Testis (tissue), 2 donors: Measurements from ENCODE around the gene SEC24D.

Source experiments
- CTCF ChIP-seq, 3 experiments: fragments of 450-650 bp in 2 of 3; fragments of 200-600 bp in 1 of 3; sonication (generic) in 1 of 3; IDR thresholded peaks; one replicate each; pipeline ENCODE4 v1.5.1; 2016 to 2019; ENCODE audit warnings: antibody characterized with exemption in 3 of 3, mild to moderate bottlenecking in 2 of 3, moderate library complexity in 1 of 3
- POLR2A ChIP-seq: fragments of 450-650 bp; IDR thresholded peaks from one replicate; pipeline ENCODE4 v1.6.1; 2017; ENCODE audit warnings: antibody characterized with exemption, mild to moderate bottlenecking, moderate library complexity

DNA sequence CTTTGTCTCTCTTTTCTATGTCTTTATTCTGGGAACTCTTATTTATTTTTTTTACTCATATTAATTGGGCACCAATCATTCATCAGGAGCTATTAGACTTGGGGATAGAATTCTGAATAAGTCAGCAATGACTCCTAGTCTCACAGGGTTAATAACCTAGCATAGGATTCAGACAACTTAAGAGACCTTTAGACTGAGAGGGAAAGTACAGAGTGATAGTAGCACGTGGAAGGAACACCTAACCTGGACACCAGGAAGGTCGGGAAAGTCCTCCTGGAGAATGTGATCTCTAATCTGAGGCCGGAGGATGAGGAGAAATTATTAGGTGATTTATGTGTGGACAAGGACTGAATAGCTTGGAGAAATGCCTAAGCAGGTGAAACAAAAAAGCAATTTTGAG, 48.8 kb upstream of the SEC24D start:
- TF ChIP-seq CTCF (IDR thresholded peaks at IDR 0.05) = no peak
- TF ChIP-seq POLR2A = no peak
